GM18505 (cell line): ENCODE data around the gene SLC25A18.
"Not testable (repeated sequence)": the region's sequence is repeated elsewhere in the genome, so short reads cannot be mapped to it uniquely, and the experiment has no call there.

Experiments
- ATAC-seq: cut with Tn5 transposase; IDR thresholded peaks from one replicate; pipeline ENCODE4 v1.9.1; 2021; ENCODE audit not compliant: unreplicated experiment
- POLR2A ChIP-seq: IDR thresholded peaks from 4 replicates; pipeline ENCODE4 v1.6.1; 2011; ENCODE audit warnings: borderline replicate concordance; ENCODE audit not compliant: insufficient read depth, insufficient read length; ENCODE audit errors: extremely low read depth

Gene SLC25A18

GRCh38 chr22:17549183-17549582 lies 14.1 kb upstream of the SLC25A18 start:
- TF ChIP-seq POLR2A, result no peak
- ATAC-seq, result no peak

GRCh38 chr22:17549655-17550054 lies 13.6 kb upstream of the SLC25A18 start:
- no peak for TF ChIP-seq POLR2A
- ATAC-seq, result no peak

GRCh38 chr22:17552737-17553136 lies 10.6 kb upstream of the SLC25A18 start:
- TF ChIP-seq POLR2A, result no peak
- no peak for ATAC-seq

GRCh38 chr22:17554814-17555213 lies 8.5 kb upstream of the SLC25A18 start:
- no peak for TF ChIP-seq POLR2A
- no peak for ATAC-seq

GRCh38 chr22:17559188-17559587 lies 4.1 kb upstream of the SLC25A18 start:
- no peak for ATAC-seq
- no peak for TF ChIP-seq POLR2A

- TF ChIP-seq POLR2A, result no peak
- no peak for ATAC-seq
Observed at GRCh38 chr22:17563936-17564391, 666 bp downstream of the SLC25A18 start.

- not testable (repeated sequence) for ATAC-seq
Observed at GRCh38 chr22:17566016-17566687, 2.9 kb downstream of the SLC25A18 start.

- TF ChIP-seq POLR2A, result no peak
- no peak for ATAC-seq
Observed at GRCh38 chr22:17566776-17567175, 3.5 kb downstream of the SLC25A18 start.

GRCh38 chr22:17569971-17570511 lies 6.7 kb downstream of the SLC25A18 start:
- TF ChIP-seq POLR2A, result no peak
- ATAC-seq, result no peak

GRCh38 chr22:17570851-17571631 lies 7.7 kb downstream of the SLC25A18 start:
- ATAC-seq, result no peak
- TF ChIP-seq POLR2A, result no peak

GRCh38 chr22:17575151-17575550 lies 11.9 kb downstream of the SLC25A18 start:
- TF ChIP-seq POLR2A, result no peak
- ATAC-seq, result no peak

- no peak for ATAC-seq
- no peak for TF ChIP-seq POLR2A
Observed at GRCh38 chr22:17575681-17576080, 12.4 kb downstream of the SLC25A18 start.

GRCh38 chr22:17576470-17576869 lies 13.2 kb downstream of the SLC25A18 start:
- no peak for ATAC-seq
- TF ChIP-seq POLR2A, result no peak
